ENCODE measurements around the gene KLHL17. TPM values are rescaled to one million over a fixed set of nuclear protein-coding genes. Genes with fewer than 3 reads are reported as not detected.

Gene KLHL17
- total RNA-seq, 1 donor from 2014 or later: 10.6 TPM

DNA sequence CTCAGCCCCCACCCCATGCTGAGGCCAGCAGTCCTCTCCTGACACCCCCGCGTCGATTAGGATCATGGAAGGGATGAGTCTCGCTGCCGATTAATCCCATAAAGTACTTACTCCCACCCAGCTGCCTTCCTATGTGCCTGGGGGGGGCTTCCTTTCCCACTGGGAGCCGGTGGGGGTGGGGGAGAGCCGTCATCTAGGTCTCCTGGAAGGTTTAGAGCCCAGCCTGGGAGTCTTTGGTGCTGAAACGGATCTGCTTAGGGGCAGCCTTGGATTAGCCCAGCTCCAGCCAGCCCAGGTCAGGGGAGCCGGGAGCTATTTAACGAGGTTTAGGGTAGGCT, 26.8 kb upstream of the KLHL17 start:
- ATAC-seq (no peak), DNase-seq (ENCODE audit: low spot score) (no peak)
- intact Hi-C loops (cut with DNase I): no loop called here

GRCh38 chr1:934991-935750, 25.2 kb upstream of the KLHL17 start:
- no peak for ATAC-seq
- no peak for DNase-seq (ENCODE audit: low spot score)
- intact Hi-C loops (cut with DNase I): no loop called here

GRCh38 chr1:935751-936231, 24.6 kb upstream of the KLHL17 start:
- DNase-seq (ENCODE audit: low spot score): no peak
- intact Hi-C loops (cut with DNase I): no loop called here
- ATAC-seq: no peak

DNA sequence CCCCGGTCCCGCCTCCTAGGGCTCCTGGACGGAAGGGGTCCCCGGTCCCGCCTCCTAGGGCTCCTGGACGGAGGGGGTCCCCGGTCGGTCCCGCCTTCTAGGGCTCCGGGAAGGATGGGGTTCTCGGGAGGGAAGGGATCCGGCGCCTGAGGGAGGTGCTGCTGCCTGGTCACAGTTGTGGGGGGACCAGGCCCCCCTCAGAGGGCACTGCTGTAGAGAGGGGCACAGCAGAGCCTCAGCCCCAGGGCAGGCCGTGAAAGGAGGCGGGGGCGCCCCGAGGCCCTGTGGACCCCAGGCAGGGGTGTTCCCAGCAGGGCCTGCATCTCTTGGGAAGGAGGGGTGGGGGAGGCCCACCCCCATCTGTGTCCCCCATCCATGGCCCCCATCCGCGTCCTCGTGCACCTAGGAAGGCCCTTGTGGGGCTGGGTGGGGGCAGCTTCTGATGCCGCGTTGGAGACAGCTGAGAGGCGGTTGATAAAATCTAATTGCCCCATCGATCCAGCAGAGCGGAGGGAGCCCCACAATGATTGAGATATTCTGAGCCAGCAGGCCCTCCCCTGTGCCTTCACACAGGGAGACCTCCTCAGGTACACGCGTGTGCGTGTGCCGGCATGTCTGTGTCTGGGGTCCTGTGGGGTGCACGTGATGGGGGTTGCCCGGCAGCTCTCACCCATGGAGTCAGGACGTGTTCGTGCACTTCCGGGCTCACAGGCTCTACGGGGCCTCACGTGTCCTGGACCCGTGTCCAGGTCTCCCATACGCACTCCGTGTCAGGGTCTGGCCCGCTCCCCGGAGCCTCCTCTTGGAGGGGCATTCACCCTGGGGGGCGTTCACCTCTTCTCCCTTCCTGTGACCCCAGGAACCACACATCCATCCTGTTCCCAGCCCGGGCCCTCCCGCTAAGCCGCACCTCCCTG, 23.8 kb upstream of the KLHL17 start:
- intact Hi-C loops (cut with DNase I): no loop called here
- ATAC-seq: no peak
- no peak for DNase-seq (ENCODE audit: low spot score)

- ATAC-seq (no peak), DNase-seq (ENCODE audit: low spot score) (no peak)
- intact Hi-C loops (cut with DNase I): no loop called here
Observed at GRCh38 chr1:937521-937920, 22.9 kb upstream of the KLHL17 start.

DNA sequence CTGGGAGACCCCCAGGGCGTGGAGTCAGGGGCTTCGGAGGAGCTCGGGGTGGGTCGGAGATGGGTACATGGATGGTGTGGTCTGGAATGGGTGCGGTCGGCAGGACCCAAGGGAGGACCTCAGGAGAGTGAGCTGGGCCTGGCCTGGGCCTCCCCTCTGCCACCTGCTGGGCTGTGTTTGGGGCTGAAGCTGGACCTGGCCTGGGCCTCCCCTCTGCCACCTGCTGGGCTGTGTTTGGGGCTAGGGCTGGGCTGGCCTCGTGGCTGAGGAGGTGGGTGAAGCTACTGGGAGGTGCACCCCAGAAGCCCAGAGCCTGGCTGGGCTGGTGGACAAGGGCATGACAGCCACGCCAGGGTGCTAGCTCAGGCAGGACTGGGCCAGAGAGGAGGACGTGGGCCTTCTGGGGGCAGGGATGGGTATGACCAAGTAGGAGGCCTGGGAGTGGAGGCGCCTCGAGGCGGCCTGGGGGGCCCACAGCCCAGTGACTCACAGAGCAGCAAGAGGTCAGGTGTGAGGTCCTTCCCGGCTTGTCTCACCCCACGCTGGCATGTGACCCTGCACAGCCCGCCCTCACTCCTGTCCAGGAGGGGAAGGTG, 22.2 kb upstream of the KLHL17 start:
- ATAC-seq (peak; percentile 8), DNase-seq (ENCODE audit: low spot score) (no peak)
- intact Hi-C loops (cut with DNase I): no loop called here

DNA sequence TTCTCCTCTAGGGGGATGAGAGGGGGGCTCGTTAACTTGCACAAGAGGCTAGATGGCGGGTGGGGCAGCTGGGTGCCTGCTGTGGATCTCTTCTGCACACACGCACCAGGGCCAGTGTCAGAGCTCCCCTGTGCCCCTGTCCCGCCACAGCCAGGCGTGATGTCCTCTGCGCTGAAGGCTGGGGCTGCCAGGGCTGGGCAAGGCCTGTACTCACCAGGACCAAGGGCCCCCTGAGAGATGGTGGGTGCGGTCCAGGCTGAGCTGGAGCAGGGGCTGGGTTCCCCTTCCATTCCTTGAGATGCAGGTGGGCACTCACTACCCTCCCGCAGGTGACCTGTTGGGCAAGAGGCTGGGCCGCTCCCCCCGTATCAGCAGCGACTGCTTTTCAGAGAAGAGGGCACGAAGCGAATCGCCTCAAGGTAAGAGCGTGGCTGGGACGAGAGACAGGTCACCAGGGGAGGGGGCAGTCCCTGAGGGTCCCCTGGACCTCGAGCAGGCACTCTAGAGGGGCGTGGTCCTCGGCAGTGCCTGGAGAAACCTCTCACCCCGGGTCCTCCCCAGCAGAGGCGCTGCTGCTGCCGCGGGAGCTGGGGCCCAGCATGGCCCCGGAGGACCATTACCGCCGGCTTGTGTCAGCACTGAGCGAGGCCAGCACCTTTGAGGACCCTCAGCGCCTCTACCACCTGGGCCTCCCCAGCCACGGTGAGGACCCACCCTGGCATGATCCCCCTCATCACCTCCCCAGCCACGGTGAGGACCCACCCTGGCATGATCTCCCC, 21.5 kb upstream of the KLHL17 start:
- intact Hi-C loops (cut with DNase I): no loop called here
- no peak for ATAC-seq
- DNase-seq (ENCODE audit: low spot score): no peak

DNA sequence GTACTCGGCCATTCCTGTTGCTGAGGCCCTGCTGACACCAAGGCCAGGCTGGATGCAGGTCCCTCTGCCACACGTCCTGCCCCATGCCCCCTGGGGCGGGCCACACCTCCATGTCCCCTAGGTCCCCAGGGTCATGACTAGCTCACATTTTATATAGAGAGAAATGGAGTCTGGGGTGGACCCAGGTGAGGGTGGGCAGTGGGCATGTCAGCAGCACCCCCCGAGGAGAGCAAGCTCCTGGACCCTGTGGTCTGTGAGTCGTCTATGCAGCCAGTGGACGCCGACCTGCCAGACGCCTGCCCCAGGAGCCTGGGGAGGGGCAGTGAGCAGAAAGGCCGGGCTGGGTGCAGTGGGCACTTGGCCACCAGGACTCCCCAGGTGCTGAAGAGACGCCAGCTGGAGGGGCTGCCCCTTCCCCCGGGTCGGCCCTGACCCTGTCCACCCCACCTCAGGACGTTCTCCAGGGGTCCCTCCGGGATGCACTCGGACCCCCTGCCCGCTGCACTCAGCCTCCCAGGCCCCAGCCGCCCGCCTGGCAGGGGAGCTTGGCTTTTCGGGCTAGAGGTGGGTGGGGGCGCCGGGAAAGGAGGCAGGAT, 20.8 kb upstream of the KLHL17 start:
- ATAC-seq (no peak), DNase-seq (ENCODE audit: low spot score) (no peak)
- intact Hi-C loops (cut with DNase I): no loop called here

DNA sequence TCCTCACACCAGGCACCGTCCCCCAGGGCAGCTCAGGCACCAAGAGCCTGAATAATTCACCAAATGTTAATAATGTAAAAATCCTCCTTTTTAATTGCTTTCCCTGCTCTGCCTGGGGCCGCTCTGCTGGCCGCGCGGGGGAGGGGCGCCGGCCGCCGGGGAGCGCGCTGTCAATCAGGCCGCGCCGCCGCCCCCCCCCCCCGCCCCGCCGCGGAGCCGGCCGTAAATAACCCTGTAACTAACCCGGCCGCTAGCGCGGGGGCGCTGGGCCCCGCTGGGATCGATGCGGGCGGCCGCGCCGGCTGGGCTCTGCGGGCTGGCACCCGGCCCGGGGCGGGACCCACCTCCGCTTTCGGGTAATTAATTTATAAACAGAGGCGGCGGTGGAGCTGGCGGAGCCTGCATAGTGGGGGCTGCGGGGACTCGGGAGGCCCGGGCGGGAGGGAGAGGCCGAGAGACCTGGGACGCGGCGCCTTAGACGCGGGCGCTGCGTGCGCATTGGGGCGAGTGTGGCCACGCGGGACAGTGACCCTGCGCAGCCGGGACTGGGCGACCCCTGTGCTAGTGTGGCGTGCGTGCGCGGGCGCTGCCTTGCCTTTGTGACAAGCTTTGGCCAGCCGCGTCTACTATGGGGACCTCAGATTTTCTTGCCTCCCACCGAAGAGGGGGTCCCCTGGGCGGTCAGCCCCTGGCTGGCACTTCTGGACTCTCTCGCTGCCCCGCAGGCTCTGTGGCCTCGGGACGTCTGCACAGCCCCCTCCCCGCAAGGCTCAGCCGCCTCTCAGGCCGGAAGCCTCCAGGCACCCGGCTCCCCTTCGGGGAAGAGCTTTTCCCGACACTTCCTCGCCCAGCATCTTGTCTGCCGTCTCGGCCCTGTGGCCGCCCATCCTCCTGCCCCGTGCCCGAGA, 20.0 kb upstream of the KLHL17 start:
- peak; percentile 73 for DNase-seq (ENCODE audit: low spot score)
- ATAC-seq: peak; percentile 19
- intact Hi-C loops (cut with DNase I): no loop called here

GRCh38 chr1:941015-941587, 19.3 kb upstream of the KLHL17 start:
- ATAC-seq (no peak), DNase-seq (ENCODE audit: low spot score) (no peak)
- intact Hi-C loops (cut with DNase I): no loop called here

DNA sequence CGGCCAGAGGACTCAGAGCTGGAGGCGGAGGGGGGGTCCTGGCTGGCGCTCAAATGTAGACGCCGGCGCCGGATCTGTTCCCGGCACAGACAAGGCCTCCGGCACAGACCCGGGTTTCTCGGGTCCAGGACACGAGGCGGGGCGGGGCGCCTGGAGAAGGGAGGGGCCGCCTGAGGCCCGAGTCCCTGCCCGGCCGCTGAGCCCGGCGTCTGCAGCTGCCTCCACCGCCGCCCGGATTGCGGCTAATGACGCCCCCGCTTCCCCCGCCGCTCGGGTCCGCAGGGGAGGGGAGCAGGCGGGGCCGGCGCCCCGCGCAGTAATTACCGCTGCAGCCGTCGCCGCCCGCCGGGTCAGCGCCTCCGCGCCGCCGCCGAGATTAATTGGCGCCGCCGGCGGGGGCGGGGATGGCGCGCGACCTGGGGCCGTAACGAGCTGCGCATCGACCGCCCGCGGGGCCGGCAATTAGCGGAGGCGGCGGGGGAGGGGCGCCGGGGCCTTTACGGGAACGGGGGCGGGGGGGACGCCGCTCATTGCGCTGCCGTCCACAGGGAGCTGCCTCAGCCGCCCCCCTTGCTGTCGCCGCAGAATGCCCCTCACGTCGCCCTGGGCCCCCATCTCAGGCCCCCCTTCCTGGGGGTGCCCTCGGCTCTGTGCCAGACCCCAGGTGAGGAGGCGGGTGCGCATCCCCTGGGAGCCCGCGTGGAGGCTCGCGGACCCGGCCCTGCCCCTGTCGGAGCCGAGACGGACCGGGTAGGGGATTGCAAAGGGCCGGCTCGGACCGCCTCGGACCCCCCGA, 18.6 kb upstream of the KLHL17 start:
- intact Hi-C loops (cut with DNase I): no loop called here
- DNase-seq (ENCODE audit: low spot score) (peak; percentile 82), ATAC-seq (peak; percentile 54)

DNA sequence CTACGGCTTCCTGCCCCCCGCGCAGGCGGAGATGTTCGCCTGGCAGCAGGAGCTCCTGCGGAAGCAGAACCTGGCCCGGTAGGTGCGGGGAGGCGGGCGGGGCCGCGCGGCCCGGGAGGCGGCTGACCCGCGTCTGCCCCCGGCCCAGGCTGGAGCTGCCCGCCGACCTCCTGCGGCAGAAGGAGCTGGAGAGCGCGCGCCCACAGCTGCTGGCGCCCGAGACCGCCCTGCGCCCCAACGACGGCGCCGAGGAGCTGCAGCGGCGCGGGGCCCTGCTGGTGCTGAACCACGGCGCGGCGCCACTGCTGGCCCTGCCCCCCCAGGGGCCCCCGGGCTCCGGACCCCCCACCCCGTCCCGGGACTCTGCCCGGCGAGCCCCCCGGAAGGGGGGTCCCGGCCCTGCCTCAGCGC, 18.0 kb upstream of the KLHL17 start:
- ATAC-seq (no peak), DNase-seq (ENCODE audit: low spot score) (no peak)
- intact Hi-C loops (cut with DNase I): no loop called here

- peak; percentile 22 for ATAC-seq
- intact Hi-C loops (cut with DNase I): no loop called here
- DNase-seq (ENCODE audit: low spot score): no peak
Observed at GRCh38 chr1:942864-943533, 17.4 kb upstream of the KLHL17 start.

DNA sequence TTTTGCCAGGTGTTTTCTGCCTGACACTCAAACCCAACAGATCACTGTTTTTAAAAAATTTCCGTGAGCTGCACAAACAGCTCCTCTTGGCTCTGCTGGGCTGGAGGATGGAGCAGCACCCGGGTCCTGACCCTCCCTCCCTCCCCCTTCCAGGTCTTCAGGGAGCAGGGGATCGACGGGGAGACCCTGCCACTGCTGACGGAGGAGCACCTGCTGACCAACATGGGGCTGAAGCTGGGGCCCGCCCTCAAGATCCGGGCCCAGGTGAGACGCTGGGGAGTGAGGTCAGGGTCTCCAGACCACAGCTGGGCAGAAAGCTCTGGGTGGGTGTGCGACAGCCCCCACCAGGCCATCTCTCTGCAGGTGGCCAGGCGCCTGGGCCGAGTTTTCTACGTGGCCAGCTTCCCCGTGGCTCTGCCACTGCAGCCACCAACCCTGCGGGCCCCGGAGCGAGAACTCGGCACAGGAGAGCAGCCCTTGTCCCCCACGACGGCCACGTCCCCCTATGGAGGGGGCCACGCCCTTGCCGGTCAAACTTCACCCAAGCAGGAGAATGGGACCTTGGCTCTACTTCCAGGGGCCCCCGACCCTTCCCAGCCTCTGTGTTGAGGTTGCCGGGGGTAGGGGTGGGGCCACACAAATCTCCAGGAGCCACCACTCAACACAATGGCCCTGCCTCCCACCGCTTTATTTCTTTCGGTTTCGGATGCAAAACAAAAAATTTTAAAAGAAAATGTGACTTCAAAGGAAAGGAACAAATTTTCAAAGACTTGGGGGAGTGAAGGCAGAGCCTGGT, 16.6 kb upstream of the KLHL17 start:
- intact Hi-C loops (cut with DNase I): no loop called here
- no peak for ATAC-seq
- DNase-seq (ENCODE audit: low spot score): no peak

All from sciatic nerve (tissue), 2 donors.